NCI-H2196 treated with DMSO at 0.1 percent for 48 hours (cell line): ENCODE data around the gene UBE2C.
"Not testable (repeated sequence)": the region's sequence is repeated elsewhere in the genome, so short reads cannot be mapped to it uniquely, and the experiment has no call there.

Source experiments
- DNase-seq: peaks from one replicate; lab custom pipeline; 2025; ENCODE audit not compliant: unreplicated experiment; lab: John Stamatoyannopoulos, UW

The UBE2C gene

GRCh38 chr20:45812157-45813005, at the start of gene UBE2C:
Gene UBE2C, plus strand, starts transcription at chr20:45812644. Its CDS starts 52 bp downstream, at chr20:45812696.
- DNase-seq, result peak; percentile 99

DNA sequence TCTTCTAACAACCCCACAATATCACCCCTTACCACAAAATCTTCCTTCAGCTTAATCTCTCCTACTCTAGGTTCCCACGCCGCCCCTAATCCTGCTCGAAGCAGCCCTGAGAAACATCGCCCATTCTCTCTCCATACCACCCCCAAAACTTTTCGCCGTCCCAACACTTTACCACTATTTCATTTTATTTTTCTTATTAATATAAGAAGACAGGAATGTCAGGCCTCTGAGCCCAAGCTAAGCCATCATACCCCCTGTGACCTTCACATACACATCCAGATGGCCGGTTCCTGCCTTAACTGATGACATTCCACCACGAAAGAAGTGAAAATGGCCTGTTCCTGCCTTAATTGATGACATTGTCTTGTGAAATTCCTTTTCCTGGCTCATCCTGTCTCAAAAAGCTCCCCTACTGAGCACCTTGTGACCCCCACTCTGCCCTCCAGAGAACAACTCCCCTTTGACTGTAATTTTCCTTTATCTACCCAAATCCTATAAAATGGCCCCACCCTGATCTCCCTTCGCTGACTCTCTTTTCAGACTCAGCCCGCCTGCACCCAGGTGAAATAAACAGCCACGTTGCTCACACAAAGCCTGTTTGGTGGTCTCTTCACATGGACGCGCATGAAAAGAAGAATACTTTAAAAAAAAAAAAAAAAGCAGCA, 47.7 kb upstream of the UBE2C start:
- DNase-seq, result not testable (repeated sequence)

GRCh38 chr20:45765307-45765875, 47.1 kb upstream of the UBE2C start:
- no peak for DNase-seq

GRCh38 chr20:45765980-45766379, 46.5 kb upstream of the UBE2C start:
- DNase-seq, result no peak

- no peak for DNase-seq
Measured at GRCh38 chr20:45768479-45768878, 44.0 kb upstream of the UBE2C start.

GRCh38 chr20:45771182-45771759, 41.2 kb upstream of the UBE2C start:
- peak; percentile 76 for DNase-seq

DNA sequence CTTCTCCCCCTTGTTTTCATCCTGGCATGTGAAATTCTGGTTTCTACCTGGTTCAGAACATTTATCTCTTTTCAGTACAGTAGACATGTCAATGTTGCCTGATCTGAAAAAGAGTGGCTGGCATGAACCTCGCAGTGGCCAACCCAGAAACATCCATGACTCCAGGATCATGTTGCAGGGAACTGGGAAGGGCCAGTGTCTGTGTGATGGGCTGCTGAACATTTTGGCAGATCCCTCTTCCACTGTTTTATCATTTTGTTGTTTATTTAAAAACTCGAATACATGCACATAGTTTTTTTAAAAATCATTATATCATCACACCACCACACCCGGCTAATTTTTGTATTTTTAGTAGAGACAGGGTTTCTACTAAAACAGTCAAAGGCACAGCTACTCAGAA, 39.8 kb upstream of the UBE2C start:
- no peak for DNase-seq

- no peak for DNase-seq
Measured at GRCh38 chr20:45774945-45775344, 37.5 kb upstream of the UBE2C start.

- no peak for DNase-seq
Measured at GRCh38 chr20:45775411-45775810, 37.0 kb upstream of the UBE2C start.

GRCh38 chr20:45776931-45777330, 35.5 kb upstream of the UBE2C start:
- no peak for DNase-seq

- peak; percentile 41 for DNase-seq
Measured at GRCh38 chr20:45779011-45779915, 33.2 kb upstream of the UBE2C start.

- DNase-seq, result no peak
Measured at GRCh38 chr20:45780159-45780558, 32.3 kb upstream of the UBE2C start.

- no peak for DNase-seq
Measured at GRCh38 chr20:45781391-45781931, 31.0 kb upstream of the UBE2C start.

DNA sequence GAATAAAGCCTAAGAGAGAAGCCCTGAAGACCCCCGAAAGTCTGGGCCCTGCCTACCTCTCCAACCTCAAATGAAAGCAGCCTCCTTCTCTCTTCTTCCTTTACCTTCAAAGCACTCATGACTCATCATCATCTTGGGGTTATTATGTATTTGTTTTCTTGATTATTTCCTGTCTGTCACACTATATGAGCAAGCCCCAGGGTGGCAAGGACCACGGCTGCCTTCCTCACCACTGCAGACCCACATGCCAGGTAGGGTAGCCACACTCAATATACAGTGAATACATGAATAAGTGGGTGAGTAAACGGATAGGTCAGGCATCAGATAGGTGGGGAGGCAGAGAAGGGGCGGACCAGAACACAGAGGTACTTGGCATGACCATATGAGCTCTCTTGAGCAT, 29.6 kb upstream of the UBE2C start:
- DNase-seq, result no peak

GRCh38 chr20:45783656-45784294, 28.7 kb upstream of the UBE2C start:
- no peak for DNase-seq

DNA sequence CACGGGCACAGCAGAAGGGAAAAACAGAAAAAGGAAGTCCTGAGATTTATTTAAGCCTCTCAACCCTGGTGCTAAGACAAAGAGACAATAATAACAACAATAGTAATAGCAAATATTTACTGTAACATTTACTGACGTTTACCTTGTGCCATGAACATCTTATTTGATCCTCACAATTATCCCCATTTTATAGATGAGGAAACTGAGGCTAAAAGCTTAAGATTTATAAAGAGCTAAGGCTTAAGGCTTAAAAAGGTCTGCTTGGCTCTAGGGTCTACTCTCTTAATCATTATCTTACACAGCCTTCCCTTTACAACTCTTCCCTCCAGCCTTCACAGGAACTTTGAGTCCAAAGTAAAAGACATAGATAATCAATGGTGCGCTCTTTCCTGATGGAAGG, 24.1 kb upstream of the UBE2C start:
- no peak for DNase-seq

DNA sequence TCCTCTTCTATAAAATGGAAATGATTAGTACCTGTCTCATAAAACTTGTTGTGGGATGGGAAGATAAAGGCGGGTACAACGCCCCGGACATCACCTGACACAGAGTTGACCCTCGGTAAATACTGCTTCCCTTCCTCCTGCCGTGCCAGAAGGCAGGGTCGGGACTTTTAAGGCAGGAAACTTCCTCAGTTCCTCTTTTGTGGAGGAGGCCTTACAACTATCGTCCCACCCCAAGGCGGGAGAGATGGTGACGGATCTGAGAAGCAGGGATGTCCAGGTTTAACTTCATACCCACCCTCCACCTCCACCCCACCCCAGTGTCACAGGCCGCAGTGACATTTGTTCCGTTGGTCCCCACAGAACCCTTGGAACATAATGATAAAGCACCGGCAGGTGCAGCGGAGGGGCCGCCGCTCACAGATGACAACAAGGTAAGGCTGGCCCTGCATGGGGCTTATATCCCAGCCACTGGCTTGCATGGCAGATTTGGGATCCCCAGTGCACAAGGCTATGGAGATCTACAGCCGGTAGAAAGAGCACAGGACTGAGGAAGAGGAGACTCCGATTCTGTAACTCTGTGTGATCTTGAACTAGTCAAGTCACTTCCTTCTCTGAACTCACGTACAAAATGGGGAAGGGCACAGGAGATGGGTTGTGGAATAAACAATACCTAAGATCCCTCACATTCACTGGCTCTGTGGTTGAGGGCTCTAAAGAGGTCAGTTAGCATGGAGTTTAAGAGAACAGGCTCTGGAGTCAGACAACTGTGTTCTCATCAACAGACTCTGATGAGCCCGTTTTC, 19.9 kb upstream of the UBE2C start:
- DNase-seq, result no peak

- no peak for DNase-seq
Measured at GRCh38 chr20:45796337-45797065, 15.9 kb upstream of the UBE2C start.
